GM10266 (cell line): ENCODE data around the gene SLC9A5.

Experiments
- DNase-seq: peaks from one replicate; pipeline ENCODE4 v3.0.0; 2012; ENCODE audit errors: extremely low spot score
- CTCF ChIP-seq: IDR thresholded peaks from 2 replicates; pipeline ENCODE4 v1.5.1; 2012; ENCODE audit warnings: mild to moderate bottlenecking, low read depth; ENCODE audit not compliant: control insufficient read depth, insufficient read depth; ENCODE audit errors: missing control alignments

The SLC9A5 gene

GRCh38 chr16:67271446-67271845 is 22.7 kb downstream of the SLC9A5 start:
- DNase-seq, result no peak
- no peak for TF ChIP-seq CTCF

- no peak for DNase-seq
- no peak for TF ChIP-seq CTCF
These were observed 26.5 kb downstream of the SLC9A5 start for GRCh38 chr16:67275321-67275720.

GRCh38 chr16:67277294-67277998 is 28.7 kb downstream of the SLC9A5 start:
- DNase-seq, result no peak
- no peak for TF ChIP-seq CTCF

- no peak for TF ChIP-seq CTCF
- no peak for DNase-seq
These were observed 29.4 kb downstream of the SLC9A5 start for GRCh38 chr16:67277999-67278772.

- DNase-seq, result peak; percentile 81
- TF ChIP-seq CTCF, result peak; percentile 47
These were observed 30.1 kb downstream of the SLC9A5 start for GRCh38 chr16:67278773-67279295.

- DNase-seq, result peak; percentile 98
- TF ChIP-seq CTCF, result peak; percentile 95
These were observed 30.7 kb downstream of the SLC9A5 start, which contains the start of gene PLEKHG4 for GRCh38 chr16:67279296-67280089. TSS of gene PLEKHG4 (plus strand) at chr16:67279532. CDS start at chr16:67280045, 513 bp downstream.
